HG03066 (cell line): ENCODE data around the gene TXNDC8.
"Not testable (repeated sequence)": the region's sequence is repeated elsewhere in the genome, so short reads cannot be mapped to it uniquely, and the experiment has no call there.

Source experiments
- ATAC-seq: cut with Tn5 transposase; IDR thresholded peaks from one replicate; pipeline ENCODE4 v1.9.1; 2021; ENCODE audit warnings: low read depth; ENCODE audit not compliant: unreplicated experiment

The TXNDC8 gene

DNA sequence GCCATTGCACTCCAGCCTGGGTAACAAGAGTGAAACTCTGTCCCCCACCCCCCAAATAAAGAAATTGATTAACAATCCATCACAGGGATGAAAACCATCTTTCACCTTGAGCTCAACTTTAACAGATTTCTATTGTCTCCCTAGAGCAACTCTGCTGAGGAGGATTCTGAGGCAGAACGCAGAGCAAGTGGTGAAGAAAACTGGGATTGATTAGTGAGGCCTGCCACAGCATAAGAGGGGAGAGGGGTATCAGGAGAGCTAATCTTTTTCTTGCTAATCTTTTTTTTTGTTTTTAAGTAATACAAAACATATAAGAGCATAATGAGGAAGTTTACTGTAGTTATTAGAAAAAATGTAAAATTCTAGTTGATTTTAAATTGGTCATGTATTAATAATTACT is 8.9 kb downstream of the TXNDC8 start:
- ATAC-seq: no peak

GRCh38 chr9:110327716-110328115 is 9.9 kb downstream of the TXNDC8 start:
- ATAC-seq: no peak

GRCh38 chr9:110323818-110324217 is 13.8 kb downstream of the TXNDC8 start:
- no peak for ATAC-seq

- no peak for ATAC-seq
Observed at GRCh38 chr9:110320651-110321445, 16.8 kb downstream of the TXNDC8 start.

- ATAC-seq: no peak
Observed at GRCh38 chr9:110319781-110320492, 17.7 kb downstream of the TXNDC8 start.

DNA sequence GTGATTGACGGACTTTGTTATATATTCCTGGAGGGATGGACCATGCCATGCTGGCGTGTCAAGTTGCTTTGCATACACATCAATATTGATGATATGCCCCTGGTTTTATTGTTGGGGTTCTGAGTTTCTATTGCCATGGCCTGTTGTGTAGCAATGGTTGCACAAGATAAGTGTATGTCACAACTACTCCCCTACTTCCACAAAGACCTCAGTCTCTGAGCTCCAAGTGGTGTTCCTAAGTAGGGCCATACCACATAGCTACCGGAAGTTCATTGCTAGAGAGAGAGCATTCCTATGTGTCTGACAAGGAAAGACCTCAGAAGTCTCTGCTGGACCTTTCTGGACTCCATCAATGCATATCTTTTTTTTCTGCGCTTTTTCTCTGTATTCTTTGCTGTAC is 19.8 kb downstream of the TXNDC8 start:
- ATAC-seq: no peak

DNA sequence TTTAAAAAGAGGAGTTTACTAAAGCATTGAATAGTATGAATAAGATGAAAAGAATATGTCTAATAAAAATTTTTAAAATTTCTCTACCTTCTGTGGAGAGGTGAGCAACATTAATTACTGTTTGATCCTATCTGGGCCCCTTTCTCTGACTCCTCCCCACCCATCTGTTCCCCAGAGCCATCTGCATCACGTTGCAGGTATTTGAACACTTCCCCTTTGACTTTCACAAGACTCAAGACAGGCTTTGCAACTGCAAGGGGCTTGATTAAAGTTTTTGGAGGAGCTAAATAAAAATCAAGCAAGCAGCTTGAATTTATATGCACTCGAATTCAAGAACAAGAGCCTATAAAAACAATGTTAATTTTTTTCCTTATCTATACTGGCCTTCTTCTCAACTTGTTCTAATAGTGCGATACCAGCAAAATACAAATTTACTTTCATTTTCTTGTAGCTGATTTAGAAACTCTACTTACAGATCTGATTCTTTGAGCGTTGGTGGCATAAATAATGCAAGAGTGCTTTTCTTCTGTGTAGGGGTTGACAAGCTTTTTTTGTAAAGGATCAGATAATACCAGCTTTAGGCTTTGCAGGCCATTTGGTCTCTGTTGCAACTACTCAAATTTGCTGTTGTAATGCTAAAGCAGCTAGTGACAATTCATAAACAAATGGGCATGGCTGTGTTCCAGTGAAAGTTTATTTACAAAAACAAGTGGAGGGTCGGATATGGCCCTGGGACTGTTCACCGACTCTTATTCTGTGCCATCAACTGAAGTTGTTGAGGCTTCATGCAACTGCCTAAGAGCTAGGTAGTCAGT is 21.2 kb downstream of the TXNDC8 start:
- ATAC-seq: peak; percentile 95

- ATAC-seq: not testable (repeated sequence)
Observed at GRCh38 chr9:110311978-110312377, 25.7 kb downstream of the TXNDC8 start.

GRCh38 chr9:110309681-110310080 is 28.0 kb downstream of the TXNDC8 start:
- no peak for ATAC-seq

DNA sequence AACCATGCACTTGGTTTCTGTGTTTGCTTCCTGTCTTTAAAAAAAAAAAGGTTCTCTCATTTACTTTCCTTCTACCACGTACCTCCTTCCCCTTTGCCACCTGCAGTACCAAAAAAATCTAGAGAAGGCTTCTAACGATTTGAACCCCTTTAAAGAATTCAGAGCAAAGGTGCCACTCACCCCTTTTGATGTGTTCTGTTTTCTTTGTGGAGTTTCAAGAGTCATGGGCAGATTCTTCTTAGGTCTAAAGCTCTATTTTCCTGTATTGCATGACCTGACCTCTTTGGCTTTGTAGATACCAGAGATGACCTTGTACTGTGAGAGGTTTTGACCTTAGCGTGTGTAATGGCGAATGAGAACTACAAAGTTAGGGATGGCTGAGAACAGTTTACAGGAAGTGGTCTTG is 29.0 kb downstream of the TXNDC8 start:
- ATAC-seq: no peak

DNA sequence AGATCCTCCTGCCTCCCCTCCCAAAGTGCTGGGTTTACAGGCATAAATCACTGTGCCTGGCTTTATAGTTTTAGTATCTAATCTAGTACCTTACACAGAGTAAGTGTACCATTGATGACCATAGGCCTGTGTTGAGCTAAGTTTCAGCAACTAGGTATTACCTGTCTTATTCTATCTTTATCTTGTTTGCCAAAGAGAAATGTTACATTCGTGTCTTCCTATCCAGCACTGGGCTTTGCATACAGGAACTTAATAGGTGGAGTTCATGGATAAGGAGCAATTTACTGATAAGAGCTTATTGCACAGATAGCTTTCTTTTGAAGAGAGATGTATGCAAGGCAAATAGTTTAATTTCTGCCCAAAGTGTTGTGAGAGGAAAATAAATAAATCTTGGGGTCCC is 30.5 kb downstream of the TXNDC8 start:
- no peak for ATAC-seq

- no peak for ATAC-seq
Observed at GRCh38 chr9:110303133-110303532, 34.5 kb downstream of the TXNDC8 start.

DNA sequence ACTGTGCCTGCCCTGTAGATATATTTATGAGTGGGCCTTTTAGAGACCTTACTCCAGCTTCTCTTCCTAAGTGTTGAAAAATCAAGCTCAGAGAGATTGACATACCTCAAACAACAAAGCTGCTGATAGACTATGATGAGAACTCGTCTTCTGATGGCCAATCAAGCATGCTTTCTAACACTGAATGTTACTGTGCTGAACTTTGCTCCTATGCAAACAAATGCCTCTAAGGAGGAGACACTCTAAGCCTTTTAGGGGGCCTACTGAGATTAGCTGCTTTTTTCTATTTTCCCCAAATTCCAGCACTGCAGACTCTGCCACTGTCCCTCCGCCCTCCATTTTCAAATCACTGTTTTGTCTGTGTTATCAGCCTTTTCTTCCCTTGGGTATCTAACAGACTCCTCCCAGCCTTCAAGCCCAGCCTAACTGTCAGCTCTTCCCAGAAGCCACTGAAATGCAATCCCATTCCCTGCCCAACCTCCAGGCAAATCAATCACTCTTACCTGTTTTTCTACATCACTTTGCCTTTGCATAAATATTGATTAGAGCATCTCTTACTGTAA is 39.5 kb downstream of the TXNDC8 start:
- no peak for ATAC-seq

GRCh38 chr9:110293248-110293647 is 44.4 kb downstream of the TXNDC8 start:
- ATAC-seq: no peak

GRCh38 chr9:110291921-110292557 is 45.6 kb downstream of the TXNDC8 start:
- ATAC-seq: no peak

- ATAC-seq: no peak
Observed at GRCh38 chr9:110290001-110290400, 47.7 kb downstream of the TXNDC8 start.

- ATAC-seq: no peak
Observed at GRCh38 chr9:110288503-110288902, 49.2 kb downstream of the TXNDC8 start.

DNA sequence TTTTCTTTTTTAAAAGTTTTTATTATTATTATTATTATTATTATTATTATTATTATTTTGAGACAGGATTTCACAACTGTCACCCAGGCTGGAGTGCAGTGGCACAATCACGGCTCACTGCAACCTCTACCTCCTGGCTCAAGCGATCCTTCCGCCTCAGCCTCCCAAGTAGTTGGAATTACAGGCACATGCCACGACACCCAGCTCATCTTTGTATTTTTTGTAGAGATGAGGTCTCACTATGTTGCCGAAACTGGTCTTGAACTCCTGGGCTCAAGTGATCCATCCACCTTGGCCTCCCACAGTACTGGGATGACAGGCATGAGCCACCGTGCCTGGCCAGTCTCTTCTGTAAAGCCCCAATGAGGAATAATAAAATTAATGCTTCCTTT is 50.4 kb downstream of the TXNDC8 start:
- no peak for ATAC-seq

- ATAC-seq: no peak
Observed at GRCh38 chr9:110284211-110284844, 53.3 kb downstream of the TXNDC8 start.

- no peak for ATAC-seq
Observed at GRCh38 chr9:110283751-110284150, 53.9 kb downstream of the TXNDC8 start.
